ENCODE results near the gene MYEOV. TPM values are rescaled to one million over a fixed set of nuclear protein-coding genes. Genes with fewer than 3 reads are reported as not detected.

The MYEOV gene
- total and polyA plus RNA-seq, 2 experiments from 2014 or later, result 0.14 TPM; not detected in 1

GRCh38 chr11:69290806-69291205 lies 3.1 kb upstream of the MYEOV start:
- no peaks in the 10 kb centered on the region for H3K79me2 ChIP-seq (replicated peaks; ENCODE audit: insufficient read depth)

More at GRCh38 chr11:69290806-69291205, 3.1 kb upstream of the MYEOV start:
- Mint-ChIP-seq H3K4me1 (peaks cover 12% of the 10 kb centered on the region), H3K36me3 (ENCODE audit: low read depth) (no peaks in the 10 kb centered on the region), H3K4me3 (no peak overlapping the region), H3K27ac (no peak overlapping the region), H3K27me3 (ENCODE audit: insufficient read depth, low read depth, poor library complexity) (peaks cover 14% of the 10 kb centered on the region), H3K9me3 (peaks cover 3% of the 10 kb centered on the region; the same call in 1 of the 3 replicates)
- Histone ChIP-seq H2AFZ (no peak overlapping the region), H3K9me2 (ENCODE audit: insufficient read depth) (0 out of 2 replicates have a peak, but pooled peaks cover 4% of the 10 kb centered on the region), H4K20me1 (replicated peaks; ENCODE audit: insufficient read depth) (no peaks in the 10 kb centered on the region), H3K27me3 (ENCODE audit: insufficient read depth) (no peaks in the 10 kb centered on the region), H3K4me1 (ENCODE audit: insufficient read depth) (peaks cover 11% of the 10 kb centered on the region; the same call in 1 of the 2 replicates), H3K4me3 (no peak overlapping the region), H3K4me2 (no peak overlapping the region), H3K27ac (ENCODE audit: low read depth) (no peak overlapping the region), H3F3A (replicated peaks; ENCODE audit: low read depth) (no peaks in the 10 kb centered on the region), H3K36me3 (ENCODE audit: insufficient read depth) (no peaks in the 10 kb centered on the region)
- ATAC-seq, result no peak
- no peak for DNase-seq (ENCODE audit: low spot score)
- no peak for TF ChIP-seq ZNF114 (CRISPR knock-in tag; IDR thresholded peaks at IDR 0.05)
- no peak for TF ChIP-seq POLR2AphosphoS5 (IDR thresholded peaks at IDR 0.05; ENCODE audit: low read depth)
- TF ChIP-seq, protein P1, sequence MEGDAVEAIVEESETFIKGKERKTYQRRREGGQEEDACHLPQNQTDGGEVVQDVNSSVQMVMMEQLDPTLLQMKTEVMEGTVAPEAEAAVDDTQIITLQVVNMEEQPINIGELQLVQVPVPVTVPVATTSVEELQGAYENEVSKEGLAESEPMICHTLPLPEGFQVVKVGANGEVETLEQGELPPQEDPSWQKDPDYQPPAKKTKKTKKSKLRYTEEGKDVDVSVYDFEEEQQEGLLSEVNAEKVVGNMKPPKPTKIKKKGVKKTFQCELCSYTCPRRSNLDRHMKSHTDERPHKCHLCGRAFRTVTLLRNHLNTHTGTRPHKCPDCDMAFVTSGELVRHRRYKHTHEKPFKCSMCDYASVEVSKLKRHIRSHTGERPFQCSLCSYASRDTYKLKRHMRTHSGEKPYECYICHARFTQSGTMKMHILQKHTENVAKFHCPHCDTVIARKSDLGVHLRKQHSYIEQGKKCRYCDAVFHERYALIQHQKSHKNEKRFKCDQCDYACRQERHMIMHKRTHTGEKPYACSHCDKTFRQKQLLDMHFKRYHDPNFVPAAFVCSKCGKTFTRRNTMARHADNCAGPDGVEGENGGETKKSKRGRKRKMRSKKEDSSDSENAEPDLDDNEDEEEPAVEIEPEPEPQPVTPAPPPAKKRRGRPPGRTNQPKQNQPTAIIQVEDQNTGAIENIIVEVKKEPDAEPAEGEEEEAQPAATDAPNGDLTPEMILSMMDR (conservative IDR thresholded peaks at IDR 0.05; ENCODE audit: low read depth in 2 of 2), result no peak
- TF ChIP-seq ZNF331 (CRISPR knock-in tag; IDR thresholded peaks at IDR 0.05; ENCODE audit: low read depth), result no peak
- TF ChIP-seq, protein P2, sequence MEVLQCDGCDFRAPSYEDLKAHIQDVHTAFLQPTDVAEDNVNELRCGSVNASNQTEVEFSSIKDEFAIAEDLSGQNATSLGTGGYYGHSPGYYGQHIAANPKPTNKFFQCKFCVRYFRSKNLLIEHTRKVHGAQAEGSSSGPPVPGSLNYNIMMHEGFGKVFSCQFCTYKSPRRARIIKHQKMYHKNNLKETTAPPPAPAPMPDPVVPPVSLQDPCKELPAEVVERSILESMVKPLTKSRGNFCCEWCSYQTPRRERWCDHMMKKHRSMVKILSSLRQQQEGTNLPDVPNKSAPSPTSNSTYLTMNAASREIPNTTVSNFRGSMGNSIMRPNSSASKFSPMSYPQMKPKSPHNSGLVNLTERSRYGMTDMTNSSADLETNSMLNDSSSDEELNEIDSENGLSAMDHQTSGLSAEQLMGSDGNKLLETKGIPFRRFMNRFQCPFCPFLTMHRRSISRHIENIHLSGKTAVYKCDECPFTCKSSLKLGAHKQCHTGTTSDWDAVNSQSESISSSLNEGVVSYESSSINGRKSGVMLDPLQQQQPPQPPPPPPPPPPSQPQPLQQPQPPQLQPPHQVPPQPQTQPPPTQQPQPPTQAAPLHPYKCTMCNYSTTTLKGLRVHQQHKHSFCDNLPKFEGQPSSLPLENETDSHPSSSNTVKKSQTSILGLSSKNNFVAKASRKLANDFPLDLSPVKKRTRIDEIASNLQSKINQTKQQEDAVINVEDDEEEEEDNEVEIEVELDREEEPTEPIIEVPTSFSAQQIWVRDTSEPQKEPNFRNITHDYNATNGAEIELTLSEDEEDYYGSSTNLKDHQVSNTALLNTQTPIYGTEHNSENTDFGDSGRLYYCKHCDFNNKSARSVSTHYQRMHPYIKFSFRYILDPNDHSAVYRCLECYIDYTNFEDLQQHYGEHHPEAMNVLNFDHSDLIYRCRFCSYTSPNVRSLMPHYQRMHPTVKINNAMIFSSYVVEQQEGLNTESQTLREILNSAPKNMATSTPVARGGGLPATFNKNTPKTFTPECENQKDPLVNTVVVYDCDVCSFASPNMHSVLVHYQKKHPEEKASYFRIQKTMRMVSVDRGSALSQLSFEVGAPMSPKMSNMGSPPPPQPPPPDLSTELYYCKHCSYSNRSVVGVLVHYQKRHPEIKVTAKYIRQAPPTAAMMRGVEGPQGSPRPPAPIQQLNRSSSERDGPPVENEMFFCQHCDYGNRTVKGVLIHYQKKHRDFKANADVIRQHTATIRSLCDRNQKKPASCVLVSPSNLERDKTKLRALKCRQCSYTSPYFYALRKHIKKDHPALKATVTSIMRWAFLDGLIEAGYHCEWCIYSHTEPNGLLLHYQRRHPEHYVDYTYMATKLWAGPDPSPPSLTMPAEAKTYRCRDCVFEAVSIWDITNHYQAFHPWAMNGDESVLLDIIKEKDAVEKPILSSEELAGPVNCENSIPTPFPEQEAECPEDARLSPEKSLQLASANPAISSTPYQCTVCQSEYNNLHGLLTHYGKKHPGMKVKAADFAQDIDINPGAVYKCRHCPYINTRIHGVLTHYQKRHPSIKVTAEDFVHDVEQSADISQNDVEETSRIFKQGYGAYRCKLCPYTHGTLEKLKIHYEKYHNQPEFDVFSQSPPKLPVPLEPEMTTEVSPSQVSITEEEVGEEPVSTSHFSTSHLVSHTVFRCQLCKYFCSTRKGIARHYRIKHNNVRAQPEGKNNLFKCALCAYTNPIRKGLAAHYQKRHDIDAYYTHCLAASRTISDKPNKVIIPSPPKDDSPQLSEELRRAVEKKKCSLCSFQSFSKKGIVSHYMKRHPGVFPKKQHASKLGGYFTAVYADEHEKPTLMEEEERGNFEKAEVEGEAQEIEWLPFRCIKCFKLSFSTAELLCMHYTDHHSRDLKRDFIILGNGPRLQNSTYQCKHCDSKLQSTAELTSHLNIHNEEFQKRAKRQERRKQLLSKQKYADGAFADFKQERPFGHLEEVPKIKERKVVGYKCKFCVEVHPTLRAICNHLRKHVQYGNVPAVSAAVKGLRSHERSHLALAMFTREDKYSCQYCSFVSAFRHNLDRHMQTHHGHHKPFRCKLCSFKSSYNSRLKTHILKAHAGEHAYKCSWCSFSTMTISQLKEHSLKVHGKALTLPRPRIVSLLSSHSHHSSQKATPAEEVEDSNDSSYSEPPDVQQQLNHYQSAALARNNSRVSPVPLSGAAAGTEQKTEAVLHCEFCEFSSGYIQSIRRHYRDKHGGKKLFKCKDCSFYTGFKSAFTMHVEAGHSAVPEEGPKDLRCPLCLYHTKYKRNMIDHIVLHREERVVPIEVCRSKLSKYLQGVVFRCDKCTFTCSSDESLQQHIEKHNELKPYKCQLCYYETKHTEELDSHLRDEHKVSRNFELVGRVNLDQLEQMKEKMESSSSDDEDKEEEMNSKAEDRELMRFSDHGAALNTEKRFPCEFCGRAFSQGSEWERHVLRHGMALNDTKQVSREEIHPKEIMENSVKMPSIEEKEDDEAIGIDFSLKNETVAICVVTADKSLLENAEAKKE (CRISPR knock-in tag; IDR thresholded peaks at IDR 0.05), result no peak
- TF ChIP-seq NANOG (IDR thresholded peaks at IDR 0.05; ENCODE audit: borderline replicate concordance), result no peak
- TF ChIP-seq EZH2phosphoT487 (IDR thresholded peaks at IDR 0.05; ENCODE audit: unreplicated experiment), result no peak
- no peak for TF ChIP-seq EZH2 (IDR thresholded peaks at IDR 0.05; ENCODE audit: low read depth, unreplicated experiment)
- TF ChIP-seq CREB1 (CRISPR knock-in tag; IDR thresholded peaks at IDR 0.05; ENCODE audit: low read depth), result no peak
- no peak for TF ChIP-seq REST (IDR thresholded peaks at IDR 0.05; ENCODE audit: unreplicated experiment)
- TF ChIP-seq ETS1 (IDR thresholded peaks at IDR 0.05), result no peak
- TF ChIP-seq JUNB (IDR thresholded peaks at IDR 0.05; ENCODE audit: unreplicated experiment), result no peak
- TF ChIP-seq STAT1 (IDR thresholded peaks at IDR 0.05; ENCODE audit: unreplicated experiment), result no peak
